Spinal cord (tissue), 10 donors: ENCODE results near the gene BRD3OS. TPM values are rescaled to one million over a fixed set of nuclear protein-coding genes. Genes with fewer than 3 reads are reported as not detected.
"Not testable (repeated sequence)": the region's sequence is repeated elsewhere in the genome, so short reads cannot be mapped to it uniquely, and the experiment has no call there.

Experiments
- DNase-seq, 6 donors: peaks; one replicate each; pipeline versions ENCODE4 v3.0.0 to v3.0.0-alpha.2; 2013 to 2015; ENCODE audit warnings: low spot score in 6 of 6, low read depth in 4 of 6
- H3K27ac ChIP-seq: one replicate; pipeline ENCODE4 v1.5.1; 2013; ENCODE audit warnings: low read depth, low read length, control low read depth
- H3K27me3 ChIP-seq: one replicate; pipeline ENCODE4 v1.6.1; 2013; ENCODE audit warnings: low read length; ENCODE audit not compliant: control insufficient read depth, insufficient read depth
- H3K36me3 ChIP-seq: one replicate; pipeline ENCODE4 v1.6.1; 2013; ENCODE audit warnings: low read length; ENCODE audit not compliant: control insufficient read depth, insufficient read depth
- H3K4me1 ChIP-seq: one replicate; pipeline ENCODE4 v1.6.1; 2013; ENCODE audit warnings: low read length; ENCODE audit not compliant: control insufficient read depth, insufficient read depth
- H3K4me3 ChIP-seq: one replicate; pipeline ENCODE4 v1.5.1; 2013; ENCODE audit warnings: low read depth, low read length, control low read depth
- H3K9me3 ChIP-seq: one replicate; pipeline ENCODE4 v1.6.1; 2013; ENCODE audit warnings: low read length; ENCODE audit not compliant: control insufficient read depth, insufficient read depth
- WGBS: methylation state at CpG from one replicate; pipeline ENCODE4 v1.1.5; 2013; ENCODE audit warnings: missing lambda C conversion rate; ENCODE audit not compliant: insufficient coverage; 5-methylcytosine and 5-hydroxymethylcytosine counted together
- polyA plus RNA-seq, 2 donors: library from polyadenylated mRNA; unstranded; fragments of 120-200 nt; gene quantifications; one replicate each; pipeline ENCODE4 v1.2.1, GENCODE V29; 2013; ENCODE audit not compliant: insufficient read length in 2 of 2
- total RNA-seq, 2 donors: library from RNA; depleted of rRNA in 1 of 2; stranded (reverse); fragments of 120-200 nt in 1 of 2; fragments of >200 nt in 1 of 2; gene quantifications; one replicate each; pipeline versions ENCODE4 v1.2.3 to v1.2.4, GENCODE V29; 2013 to 2014
- donor health status: healthy.

Gene BRD3OS
- total and polyA plus RNA-seq, 4 donors, result 22.4 to 56.3 (median 39.6) TPM

DNA sequence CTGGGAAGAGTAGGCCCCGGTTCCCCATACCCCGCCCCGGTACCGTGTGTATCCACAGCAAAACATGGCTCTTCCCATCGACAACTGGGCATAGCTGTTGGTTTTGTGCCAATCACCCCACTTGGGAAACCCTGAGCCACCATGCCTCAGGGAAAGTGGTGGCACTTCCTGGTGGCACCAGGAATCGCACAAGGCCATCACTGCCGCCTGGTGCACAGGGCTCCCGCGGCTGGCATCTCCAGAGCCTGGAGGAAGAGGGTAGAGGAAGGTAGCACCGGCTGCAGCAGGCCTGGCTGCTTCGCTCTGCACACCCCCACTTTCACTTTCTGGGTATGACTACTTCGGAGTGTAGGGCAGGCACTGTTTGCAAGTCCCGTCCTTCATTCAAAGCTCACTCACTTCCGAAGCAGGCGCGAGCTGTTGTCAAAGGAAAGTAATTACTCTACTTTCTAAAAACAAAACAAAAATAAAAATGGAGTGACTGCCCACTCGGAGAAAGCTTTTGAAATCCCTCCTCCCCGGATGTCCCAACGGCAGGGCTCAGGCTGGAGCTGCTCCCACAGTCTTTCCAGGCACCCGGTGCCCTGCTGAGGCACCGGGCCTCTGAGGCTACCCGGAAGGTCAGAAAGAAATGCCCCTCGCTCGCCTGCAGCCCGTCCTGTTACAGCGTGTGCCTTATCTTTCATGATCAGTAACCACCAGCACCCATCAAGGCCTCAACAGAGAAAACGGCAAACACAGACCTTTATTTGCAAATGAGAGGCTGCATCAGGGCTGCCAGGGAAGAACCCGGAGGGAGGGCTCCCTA is 40.5 kb downstream of the BRD3OS start:
- no peak for DNase-seq
- Histone ChIP-seq H3K27me3 (no peaks in the 10 kb centered on the region), H3K4me1 (peaks cover 67% of the 10 kb centered on the region), H3K4me3 (peak overlapping the region; percentile 69), H3K9me3 (no peaks in the 10 kb centered on the region), H3K36me3 (peaks cover 24% of the 10 kb centered on the region), H3K27ac (peak overlapping the region; percentile 83)
- 24% methylated on average over 24 of the region's 28 CpGs for WGBS

DNA sequence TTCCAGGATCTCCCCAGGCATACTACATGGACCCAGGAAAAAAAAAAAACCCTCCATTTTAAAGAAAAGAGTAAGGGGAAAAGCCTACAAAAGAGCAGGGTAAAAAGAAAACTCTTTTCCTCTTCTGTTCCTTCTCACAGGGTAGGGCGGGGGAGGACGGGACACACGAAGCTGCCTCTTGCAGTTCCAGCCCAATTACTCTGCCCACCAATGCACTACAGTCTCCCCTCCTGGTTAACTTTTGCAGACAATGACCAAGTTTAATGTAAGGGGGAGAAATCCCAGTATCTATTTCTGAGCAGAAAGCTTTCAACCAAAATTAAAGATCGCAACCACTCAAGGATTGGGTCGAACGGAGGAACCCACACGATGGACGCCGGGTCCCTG is 41.2 kb downstream of the BRD3OS start:
- Histone ChIP-seq H3K36me3 (peaks cover 19% of the 10 kb centered on the region), H3K4me3 (peak overlapping the region; percentile 69), H3K4me1 (peaks cover 60% of the 10 kb centered on the region), H3K27ac (peak overlapping the region; percentile 83), H3K9me3 (no peaks in the 10 kb centered on the region), H3K27me3 (no peaks in the 10 kb centered on the region)
- WGBS, result 0% methylated on average over 6 of the region's 9 CpGs
- peak in 2 of 6 donors; percentile 18 to 33 for DNase-seq

DNA sequence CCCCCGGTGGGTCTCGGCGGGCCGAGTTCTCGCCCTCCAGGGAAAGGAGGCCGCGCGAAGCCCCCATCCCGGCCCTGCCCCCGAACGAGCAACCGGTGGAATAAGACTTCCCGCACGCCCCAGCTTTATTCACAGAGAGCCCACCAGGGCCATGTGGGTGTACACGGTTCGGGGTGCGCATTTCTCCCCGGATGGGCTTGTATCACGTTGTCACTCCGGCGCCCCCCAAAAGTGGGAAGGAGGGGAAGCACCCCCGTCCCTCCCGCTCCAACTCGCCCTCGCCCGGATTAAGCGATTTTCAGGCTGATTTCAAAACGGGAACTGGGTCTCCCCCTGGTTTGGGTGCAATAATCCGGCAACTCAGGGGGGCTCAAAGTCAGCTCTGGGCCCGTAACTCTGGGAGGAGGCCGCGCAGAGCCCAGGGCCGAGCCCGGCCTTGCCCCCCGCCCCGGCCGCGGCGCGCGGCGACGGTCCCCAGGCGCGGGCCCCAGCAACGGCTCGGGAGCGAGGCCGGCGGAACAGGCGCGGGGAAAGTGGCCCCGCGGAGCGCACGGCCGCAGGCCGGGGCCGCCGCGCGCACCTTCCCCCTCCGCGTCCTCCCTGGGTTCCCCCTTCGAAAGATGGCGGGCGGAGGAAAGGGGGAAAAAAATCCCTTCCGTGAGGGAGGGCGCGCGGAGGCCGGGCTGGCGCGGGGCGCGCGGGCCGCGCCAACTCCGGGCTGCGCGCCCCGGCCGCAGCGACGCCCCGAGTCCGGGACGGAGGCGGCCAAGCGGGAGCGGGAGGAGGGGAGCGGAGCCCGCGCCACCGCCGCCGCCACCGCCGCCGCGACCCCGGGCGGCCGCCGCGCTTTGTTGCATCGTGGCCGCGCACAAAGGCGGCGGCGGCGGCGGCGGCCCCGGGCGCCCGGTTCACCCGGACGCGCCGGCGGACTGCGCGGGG is 41.9 kb downstream of the BRD3OS start:
- WGBS, result 0% methylated on average over 121 of the region's 126 CpGs
- peak in 3 of 6 donors; percentile 17 to 74 (median 68) for DNase-seq
- Histone ChIP-seq H3K27me3 (no peaks in the 10 kb centered on the region), H3K36me3 (peaks cover 13% of the 10 kb centered on the region), H3K27ac (peak overlapping the region; percentile 83), H3K4me1 (peaks cover 53% of the 10 kb centered on the region), H3K9me3 (no peaks in the 10 kb centered on the region), H3K4me3 (peak overlapping the region; percentile 69)

DNA sequence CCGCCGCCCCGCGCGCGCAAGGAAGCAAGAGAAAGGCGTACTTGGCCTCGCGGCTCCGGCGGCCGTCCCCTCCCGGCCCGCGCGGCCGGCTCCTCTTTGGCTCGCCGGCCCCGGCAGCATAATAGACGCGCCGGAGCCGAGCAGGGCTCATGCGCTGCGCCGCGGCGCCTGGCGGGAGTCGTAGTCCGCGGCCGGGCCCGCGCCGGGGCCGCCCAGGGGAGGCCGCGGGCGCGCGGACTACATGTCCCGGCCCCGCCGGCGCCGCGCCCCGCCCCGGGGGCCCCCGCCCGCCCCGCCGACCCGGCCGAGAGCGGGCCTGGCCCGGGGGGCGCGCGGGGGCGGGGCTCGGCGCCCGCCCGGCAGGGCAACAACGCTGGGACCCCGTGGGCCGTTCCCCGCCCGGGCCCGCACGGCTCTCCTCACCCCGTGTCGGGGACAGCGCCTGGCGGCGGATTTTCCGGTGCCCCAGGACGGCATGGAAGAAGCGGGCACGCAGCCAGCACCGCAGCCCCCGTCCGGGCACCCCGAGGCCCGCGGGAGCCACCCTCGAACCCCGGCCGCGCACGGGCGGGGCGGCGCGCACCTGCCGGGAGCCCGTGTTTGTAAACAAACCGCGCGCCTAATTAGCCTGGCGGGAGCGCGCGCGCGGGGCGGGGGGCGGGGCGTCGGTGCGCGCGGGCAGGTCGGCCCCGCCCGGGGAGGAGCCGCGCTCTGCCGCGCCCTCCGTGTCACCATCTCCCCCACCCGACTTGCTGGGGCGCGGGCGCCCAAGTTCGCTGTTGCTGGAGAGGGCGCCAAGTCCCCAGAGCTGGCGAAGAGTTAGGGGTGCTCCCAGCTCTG is 42.8 kb downstream of the BRD3OS start, which contains the start of gene BRD3:
BRD3 (minus strand) TSS at position 123 of the 840 bp plus-strand sequence. CDS start 14,549 bp downstream, outside the sequence.
- DNase-seq, result peak; percentile 75 to 97 (median 84)
- H3K9me3 ChIP-seq, result no peaks in the 10 kb centered on the region
- peaks cover 8% of the 10 kb centered on the region for H3K36me3 ChIP-seq
- peak within 1 kb of the TSS; percentile 69 for H3K4me3 ChIP-seq
- H3K27me3 ChIP-seq, result no peaks in the 10 kb centered on the region
- WGBS, result under 1% methylated on average over 131 of the region's 131 CpGs
- H3K4me1 ChIP-seq, result peaks cover 44% of the 10 kb centered on the region
- H3K27ac ChIP-seq, result peak within 1 kb of the TSS; percentile 83

DNA sequence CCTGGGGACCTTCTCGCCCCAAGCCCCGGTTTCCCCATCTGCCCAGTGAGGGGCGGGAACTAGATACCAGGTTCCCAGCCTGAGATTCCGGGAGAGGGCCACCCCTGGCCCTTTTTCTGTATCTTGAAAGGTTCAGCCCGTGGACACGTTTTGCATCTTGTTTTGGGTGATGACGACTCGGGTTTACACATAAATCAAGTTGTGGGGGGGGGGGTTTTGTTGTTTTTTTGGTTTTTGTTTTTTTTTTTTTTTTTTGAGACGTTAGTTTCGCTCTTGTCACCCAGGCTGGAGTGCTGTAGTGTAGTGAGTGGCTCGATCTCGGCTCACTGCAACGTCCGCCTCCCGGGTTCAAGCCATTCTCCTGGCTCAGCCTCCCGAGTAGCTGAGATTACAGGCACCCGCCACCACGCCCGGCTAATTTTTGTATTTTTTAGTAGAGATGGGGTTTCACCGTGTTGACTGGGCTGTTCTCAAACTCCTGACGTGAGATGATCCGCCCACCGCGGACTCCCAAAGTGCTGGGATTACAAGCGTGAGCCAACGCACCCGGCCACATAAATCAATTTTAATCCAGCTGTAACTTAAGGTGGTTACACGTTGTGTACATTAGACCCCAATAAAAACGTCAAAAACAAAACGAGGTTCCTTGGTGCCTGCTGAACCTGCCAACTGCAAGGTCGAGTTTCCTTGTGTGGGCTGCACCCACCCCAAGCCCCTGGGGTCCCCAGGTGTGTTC is 43.6 kb downstream of the BRD3OS start:
- DNase-seq, result peak in 1 of 6 donors; percentile 7
- Histone ChIP-seq H3K27ac (peak overlapping the region; percentile 82), H3K4me3 (peak overlapping the region; percentile 69), H3K27me3 (no peaks in the 10 kb centered on the region), H3K9me3 (no peaks in the 10 kb centered on the region), H3K36me3 (peaks cover 1% of the 10 kb centered on the region), H3K4me1 (peaks cover 36% of the 10 kb centered on the region)
- WGBS, result 36% methylated on average over 16 of the region's 31 CpGs

DNA sequence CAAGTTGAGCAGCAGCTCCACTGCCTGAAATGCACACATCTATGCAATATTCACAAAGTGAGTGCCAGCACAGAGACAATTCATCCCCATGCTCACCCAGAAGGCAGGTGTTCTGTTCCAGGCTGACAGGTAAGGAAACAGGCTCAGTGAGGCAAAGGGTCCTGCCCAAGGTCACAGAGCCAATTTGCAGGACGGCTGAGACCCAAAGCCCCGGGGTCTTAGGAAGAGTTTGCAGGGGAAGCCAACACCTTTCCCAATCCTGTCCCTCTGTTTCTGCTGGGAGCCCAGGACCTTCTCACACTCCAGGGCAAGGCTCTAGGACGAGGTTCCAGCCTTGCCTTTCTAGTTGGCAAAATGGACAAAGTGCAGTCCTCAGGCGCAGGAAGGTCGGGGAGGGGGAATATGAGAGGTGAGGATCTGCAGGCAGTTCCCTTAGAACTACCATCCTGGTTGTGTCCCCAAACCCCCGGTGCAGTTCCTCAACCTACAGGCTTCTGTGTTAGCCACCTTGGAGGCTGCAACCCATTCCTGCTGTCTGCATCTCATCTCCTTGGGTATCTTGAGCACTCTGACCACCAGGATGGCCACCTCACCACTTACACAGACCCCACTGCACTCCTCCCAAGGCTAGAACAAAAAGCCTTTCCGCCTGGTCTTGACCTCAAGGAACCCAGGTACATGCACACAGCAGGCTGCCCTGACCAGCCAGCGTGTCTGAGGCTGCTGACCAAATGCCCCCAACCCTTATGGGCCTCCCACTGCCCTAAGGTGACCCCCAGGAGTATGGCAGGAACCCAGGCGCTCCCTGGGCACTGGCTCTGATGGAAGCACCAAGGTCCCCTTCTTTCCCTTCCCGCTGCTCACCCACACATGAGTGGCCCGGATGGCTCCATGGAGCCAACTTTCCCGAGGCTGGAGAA is 44.5 kb downstream of the BRD3OS start:
- Histone ChIP-seq H3K9me3 (no peaks in the 10 kb centered on the region), H3K4me3 (no peak overlapping the region), H3K27ac (no peak overlapping the region), H3K4me1 (peaks cover 28% of the 10 kb centered on the region), H3K36me3 (no peaks in the 10 kb centered on the region), H3K27me3 (no peaks in the 10 kb centered on the region)
- DNase-seq, result no peak
- WGBS, result 87% methylated on average over 9 of the region's 12 CpGs

DNA sequence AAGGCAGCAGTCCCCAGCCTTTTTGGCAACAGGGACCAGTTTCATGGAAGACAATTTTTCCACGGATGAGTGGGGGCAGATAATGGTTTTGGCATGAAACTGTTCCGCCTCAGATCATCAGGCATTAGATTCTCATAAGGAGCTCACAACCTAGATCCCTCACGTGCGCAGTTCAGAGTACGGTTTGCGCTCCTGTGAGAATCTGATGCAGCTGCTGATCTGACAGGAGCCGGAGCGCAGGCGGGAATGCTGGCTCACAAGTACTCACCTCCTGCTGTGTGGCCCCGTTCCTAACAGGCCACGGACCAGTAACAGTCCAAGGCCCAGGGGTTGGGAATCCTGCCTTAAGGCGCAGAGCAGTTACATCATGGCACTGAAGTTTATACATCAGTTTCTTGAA is 45.9 kb downstream of the BRD3OS start:
- Histone ChIP-seq H3K27me3 (no peaks in the 10 kb centered on the region), H3K36me3 (no peaks in the 10 kb centered on the region), H3K27ac (no peak overlapping the region), H3K9me3 (no peaks in the 10 kb centered on the region), H3K4me1 (peaks cover 14% of the 10 kb centered on the region), H3K4me3 (no peak overlapping the region)
- DNase-seq, result no peak
- WGBS, result 86% methylated on average over 12 of the region's 12 CpGs

DNA sequence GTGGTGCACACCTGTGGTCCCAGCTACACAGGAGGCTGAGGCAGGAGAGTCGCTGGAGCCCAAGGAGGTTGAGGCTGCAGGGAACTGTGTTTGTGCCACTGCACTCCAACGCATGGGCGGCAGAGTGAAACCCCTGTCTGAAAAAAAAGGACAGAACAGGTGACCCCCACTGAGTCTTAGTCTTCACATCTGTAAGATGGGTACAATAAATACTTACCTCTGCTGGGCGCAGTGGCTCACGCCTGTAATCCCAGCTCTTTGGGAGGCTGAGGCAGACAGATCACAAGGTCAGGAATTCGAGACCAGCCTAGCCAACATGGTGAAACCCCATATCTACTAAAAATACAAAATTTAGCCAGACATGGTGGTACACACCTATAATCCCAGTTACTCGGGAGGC is 47.4 kb downstream of the BRD3OS start:
- not testable (repeated sequence) for H3K27me3 ChIP-seq, DNase-seq, H3K9me3 ChIP-seq, H3K27ac ChIP-seq, H3K36me3 ChIP-seq, H3K4me1 ChIP-seq, H3K4me3 ChIP-seq
- WGBS, result 93% methylated on average over 5 of the region's 7 CpGs
